ENCODE data around the gene ACAP1.
A peak's percentile ranks its signal among the peaks of the same experiment; 100 is the strongest.
"Not testable (repeated sequence)": the region's sequence is repeated elsewhere in the genome, so short reads cannot be mapped to it uniquely, and the experiment has no call there.

The ACAP1 gene

GRCh38 chr17:7356072-7356549, 19.8 kb downstream of the ACAP1 start:
- DNase-seq = peak; percentile 66

GRCh38 chr17:7356756-7357155, 20.4 kb downstream of the ACAP1 start:
- DNase-seq = no peak

DNA sequence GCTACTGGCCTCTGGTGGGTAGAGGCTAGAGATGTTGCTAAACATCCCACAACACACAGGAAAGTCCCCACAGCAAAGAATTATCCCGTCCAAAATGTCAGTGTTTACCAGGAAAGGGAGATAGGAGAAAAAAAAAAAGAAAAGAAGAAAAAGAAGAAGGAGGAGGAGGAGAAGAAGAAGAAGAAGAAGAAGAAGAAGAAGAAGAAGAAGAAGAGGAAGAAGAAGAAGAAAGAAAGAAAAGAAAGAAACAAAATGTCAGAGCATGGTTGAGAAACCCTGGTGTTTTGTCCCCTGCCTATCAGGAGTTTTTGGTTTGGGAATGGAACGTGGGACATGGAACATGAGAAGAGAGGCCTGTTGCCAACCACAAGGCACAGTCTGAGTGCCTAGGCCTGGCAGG, 21.1 kb downstream of the ACAP1 start:
- DNase-seq = no peak

- no peak for DNase-seq
Observed at GRCh38 chr17:7361906-7362305, 25.6 kb downstream of the ACAP1 start.

DNA sequence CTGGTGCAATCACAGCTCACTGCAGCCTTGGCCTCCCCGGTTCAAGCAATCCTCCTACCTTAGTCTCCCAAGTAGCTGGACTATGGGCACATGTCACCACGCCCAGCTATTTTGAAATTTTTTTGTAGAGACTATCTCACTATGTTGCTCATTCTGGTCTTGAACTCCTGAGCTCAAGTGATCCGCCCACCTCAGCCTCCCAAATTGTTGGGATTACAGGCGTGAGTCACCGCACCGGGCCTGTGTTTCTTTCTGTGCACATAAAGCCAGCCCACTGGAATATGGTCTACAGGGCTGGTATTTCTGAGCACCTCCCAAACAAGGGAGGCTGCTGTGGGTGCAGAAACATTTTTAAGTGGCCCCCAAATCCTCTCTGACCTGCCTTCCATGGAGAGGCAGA, 27.0 kb downstream of the ACAP1 start:
- peak; percentile 24 for DNase-seq

GRCh38 chr17:7365963-7366362, 29.6 kb downstream of the ACAP1 start:
- DNase-seq = not testable (repeated sequence)

GRCh38 chr17:7367083-7367482, 30.8 kb downstream of the ACAP1 start:
- DNase-seq = no peak

- DNase-seq = no peak
Observed at GRCh38 chr17:7367918-7368598, 31.7 kb downstream of the ACAP1 start.

DNA sequence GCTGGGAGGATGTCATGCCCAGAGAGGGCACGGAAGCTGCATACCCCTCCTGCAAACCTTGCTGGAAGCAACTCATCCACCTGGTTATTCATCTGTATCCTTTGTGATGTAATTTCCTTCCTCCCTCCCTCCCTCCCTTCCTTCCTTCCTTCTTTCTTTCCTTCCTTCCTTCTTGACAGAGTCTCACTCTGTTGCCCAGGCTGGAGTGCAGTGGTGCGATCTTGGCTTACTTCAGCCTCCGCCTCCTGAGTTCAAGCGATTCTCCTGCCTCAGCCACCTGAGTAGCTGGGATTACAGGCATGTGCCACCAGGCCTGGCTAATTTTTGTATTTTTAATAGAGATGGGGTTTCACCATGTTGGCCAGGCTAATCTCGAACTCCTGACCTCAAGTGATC, 32.3 kb downstream of the ACAP1 start:
- DNase-seq = not testable (repeated sequence)

DNA sequence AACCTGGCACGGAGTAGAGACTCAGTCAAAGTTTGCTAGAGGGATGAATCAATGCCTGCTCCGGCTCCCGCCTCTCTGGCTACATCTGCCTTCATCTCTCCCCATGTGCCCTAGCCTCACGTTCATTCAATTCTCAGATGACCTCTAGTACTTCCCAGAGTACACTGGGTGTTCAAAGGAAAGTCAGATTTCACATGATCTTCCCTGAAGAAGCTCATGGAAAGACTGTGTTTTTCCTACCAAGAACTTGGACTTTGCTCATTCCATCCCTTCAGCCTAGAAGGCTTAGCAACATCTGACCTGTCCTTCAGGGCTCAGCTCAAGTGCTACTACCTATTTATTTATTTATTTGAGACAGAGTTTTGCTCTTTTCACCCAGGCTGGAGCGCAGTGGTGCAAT, 33.5 kb downstream of the ACAP1 start:
- no peak for DNase-seq

DNA sequence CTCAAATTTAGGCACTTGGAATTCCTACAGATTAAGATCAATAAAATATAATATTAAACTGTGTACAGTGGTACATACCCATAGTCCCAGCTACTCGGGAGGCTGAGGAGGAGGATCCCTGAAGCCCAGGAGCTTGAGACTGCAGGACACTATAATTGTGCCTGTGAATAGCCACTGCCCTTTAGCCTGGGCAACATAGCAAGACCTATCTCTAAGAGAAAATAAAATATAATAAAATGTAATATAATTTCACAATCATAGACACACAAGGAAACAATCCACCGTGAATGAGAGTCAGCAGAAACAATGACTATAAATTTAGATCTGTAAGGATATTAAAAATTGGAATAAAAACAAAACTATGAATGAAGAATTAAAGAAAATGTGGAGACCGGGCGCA, 34.5 kb downstream of the ACAP1 start:
- no peak for DNase-seq

DNA sequence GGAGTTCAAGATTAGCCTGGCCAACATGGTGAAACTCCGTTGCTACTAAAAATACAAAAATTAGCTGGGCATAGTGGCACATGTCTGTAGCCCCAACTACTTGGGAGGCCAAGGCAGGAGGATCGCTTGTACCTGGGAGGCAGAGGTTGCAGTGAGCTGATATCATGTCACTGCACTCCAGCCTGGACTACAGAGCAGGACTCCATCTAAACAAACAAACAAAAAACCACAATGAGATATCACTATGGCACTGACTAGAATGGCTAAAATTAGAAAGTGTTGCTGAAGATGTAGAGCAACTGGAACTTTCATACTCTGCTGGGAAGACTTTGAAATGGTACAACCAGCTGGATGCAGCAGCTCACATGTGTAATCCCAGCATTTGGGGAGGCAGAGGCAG, 38.0 kb downstream of the ACAP1 start:
- DNase-seq = no peak

GRCh38 chr17:7379134-7379533, 42.8 kb downstream of the ACAP1 start:
- DNase-seq = no peak

GRCh38 chr17:7380321-7380720, 44.0 kb downstream of the ACAP1 start:
- DNase-seq = no peak

DNA sequence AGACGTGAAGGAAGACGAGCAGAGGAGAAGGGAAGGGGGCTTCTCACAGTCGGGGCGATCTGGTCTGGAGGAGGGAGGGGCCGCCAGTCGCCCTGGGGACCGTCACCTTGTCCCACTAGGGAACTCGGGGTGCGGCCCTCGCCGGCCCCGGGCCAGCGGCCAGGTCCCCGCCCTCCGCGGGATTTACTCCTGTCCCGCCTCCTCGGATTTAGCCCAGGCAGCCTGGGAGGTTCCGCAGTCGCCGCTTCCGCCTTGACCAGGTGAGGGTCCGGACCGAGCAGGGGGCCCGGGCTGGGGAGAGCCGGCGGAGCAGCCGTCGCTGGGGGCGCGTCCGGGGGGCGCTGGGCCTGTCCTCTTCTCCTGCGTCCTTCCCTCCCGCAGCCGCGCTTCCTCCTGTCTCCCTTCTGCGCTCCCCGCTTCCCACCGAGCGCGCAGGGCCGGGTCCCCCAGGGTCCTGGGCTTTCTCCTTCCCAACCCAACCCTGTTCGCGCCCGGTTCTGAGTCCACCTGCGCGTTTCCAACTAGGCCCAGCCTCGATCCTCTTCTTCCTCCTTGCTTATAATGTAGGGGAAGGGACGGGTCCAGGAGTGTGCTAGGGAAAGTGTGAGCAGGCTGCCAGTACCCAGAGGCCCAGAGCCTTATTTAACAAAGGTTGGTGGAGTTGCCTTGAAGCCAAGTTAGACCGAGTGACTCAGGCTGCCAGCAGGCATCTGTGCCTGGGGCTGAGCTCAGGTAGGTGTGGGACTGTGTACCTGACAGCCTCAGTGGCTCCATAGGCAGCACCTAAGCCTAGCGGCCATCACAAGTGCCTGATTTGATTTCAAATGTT, 44.7 kb downstream of the ACAP1 start, which contains the start of gene TNK1:
TNK1 (plus strand) TSS at position 235 of the 829 bp plus-strand sequence. CDS start 1,838 bp downstream, outside the sequence.
- no peak for DNase-seq

GRCh38 chr17:7382901-7383300, 46.6 kb downstream of the ACAP1 start:
- no peak for DNase-seq

DNA sequence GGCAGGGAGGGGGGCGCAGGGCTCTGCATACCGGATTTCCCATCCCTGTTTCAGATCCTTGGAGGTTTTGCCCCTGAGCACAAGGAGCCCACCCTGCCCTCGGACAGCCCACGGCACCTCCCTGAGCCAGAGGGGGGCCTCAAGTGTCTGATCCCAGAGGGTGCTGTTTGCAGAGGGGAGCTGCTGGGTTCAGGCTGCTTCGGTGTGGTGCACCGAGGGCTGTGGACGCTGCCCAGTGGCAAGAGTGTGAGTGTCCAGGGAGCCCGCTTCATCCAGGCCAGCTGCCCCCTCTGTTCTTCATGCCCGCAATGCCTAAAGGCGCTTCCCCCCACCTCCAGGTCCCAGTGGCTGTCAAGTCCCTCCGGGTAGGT, 47.0 kb downstream of the ACAP1 start:
- DNase-seq = no peak

DNA sequence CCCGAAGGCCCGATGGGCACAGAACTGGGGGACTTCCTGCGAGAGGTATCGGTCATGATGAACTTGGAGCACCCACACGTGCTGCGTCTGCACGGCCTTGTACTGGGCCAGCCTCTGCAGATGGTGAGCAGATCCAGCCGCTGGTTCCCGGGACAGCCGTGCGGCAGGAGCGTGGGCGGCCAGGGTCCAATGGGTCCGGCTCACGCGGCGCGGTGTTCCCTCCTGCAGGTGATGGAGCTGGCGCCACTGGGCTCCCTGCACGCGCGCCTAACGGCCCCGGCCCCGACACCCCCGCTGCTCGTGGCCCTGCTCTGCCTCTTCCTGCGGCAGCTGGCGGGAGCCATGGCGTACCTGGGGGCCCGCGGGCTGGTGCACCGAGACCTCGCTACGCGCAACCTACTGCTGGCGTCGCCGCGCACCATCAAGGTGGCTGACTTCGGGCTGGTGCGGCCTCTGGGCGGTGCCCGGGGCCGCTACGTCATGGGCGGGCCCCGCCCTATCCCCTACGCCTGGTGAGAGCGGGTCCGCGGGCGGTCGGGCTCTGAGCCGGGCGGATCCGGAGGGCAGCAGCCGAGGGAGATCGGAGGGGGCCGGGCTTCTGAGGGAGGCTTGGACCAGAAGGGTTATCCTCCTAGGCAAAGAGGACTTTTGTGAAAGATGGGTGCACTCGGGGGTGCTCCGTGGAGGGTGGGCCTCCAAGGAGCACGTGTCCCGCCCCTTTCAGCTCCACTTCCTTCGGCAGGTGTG, 47.6 kb downstream of the ACAP1 start:
- DNase-seq = peak; percentile 40

DNA sequence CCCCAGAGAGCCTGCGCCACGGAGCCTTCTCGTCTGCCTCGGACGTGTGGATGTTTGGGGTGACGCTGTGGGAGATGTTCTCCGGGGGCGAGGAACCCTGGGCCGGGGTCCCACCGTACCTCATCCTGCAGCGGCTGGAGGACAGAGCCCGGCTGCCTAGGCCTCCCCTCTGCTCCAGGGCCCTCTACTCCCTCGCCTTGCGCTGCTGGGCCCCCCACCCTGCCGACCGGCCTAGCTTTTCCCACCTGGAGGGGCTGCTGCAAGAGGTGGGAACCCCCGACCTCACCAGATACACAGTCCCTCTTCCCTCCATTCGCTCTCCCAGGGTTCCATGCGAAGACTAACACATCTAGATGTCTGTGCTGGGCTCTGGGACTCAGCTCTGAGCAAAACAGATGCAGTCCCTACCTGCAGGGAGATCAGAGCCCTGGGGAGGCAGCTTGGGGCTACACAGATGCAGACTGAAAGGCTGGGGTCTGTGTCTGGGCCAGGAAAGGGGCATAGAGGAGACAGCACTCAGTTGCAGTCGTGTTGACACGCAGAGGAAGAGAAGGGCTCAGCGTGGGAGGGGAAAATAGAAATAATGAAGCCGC, 48.3 kb downstream of the ACAP1 start:
- no peak for DNase-seq

GRCh38 chr17:7388856-7389255, 52.5 kb downstream of the ACAP1 start:
- DNase-seq = no peak

DNA sequence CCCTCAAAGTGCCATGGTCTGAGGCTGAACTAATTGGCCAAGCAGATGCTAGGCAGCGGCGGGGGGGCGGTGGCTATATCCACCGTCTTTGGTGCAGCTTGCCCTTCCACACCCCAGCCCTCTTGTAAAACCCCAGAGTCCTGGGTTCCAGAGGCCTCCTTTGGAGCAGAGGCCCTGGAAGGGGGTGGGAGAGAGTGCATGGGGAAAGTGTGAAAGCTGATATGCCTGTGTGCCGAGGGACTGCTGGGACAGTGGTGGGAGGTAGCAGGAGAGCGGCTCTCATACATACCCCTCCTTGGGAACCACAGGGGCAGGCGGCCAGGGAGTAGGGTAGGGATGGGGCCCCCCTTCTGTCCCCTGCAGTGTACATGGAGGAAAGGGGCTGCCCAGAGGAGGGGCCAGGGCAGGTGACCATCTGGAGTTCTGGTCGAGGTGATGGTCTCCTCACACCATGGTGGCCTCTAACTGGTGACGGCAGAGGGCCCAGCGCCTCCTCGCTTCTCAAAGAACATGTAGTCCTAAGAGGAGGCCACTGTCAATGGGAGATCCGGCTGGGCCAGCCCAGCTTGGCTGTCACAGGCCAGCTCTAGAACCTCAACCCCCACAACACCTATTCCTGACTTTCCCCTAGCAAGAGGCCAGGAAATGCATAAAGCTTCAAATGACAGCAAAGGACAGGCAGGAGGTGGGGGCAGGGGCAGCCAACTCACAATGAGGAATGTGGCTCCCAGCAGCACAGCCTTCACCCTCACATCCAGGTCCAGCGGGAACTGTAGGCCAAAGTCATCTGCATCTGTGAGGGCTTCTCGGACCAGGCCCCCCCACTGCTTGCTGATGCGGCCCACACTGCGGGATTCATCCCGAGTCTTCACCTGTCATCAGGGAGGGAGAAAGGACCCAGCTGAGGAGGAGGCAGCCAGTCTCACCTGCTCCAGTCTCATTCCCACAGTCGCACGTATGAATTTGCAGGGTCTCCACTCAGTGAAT, 53.9 kb downstream of the ACAP1 start:
- no peak for DNase-seq

GRCh38 chr17:7391307-7391706, 55.0 kb downstream of the ACAP1 start:
- no peak for DNase-seq
